ENCODE results near the gene ITIH3.

Gene ITIH3

GRCh38 chr3:52781741-52782140 lies 12.9 kb upstream of the ITIH3 start:
- H3K4me3 ChIP-seq (ENCODE audit: low read depth, low read length), result no peak overlapping the region
- no peak for TF ChIP-seq CTCF (IDR thresholded peaks at IDR 0.05; ENCODE audit: low read depth, low read length)

- no peak for TF ChIP-seq CTCF (IDR thresholded peaks at IDR 0.05; ENCODE audit: low read depth, low read length)
- no peak overlapping the region for H3K4me3 ChIP-seq (ENCODE audit: low read depth, low read length)
Measured at GRCh38 chr3:52782412-52783210, 12.0 kb upstream of the ITIH3 start.

GRCh38 chr3:52783211-52783555 lies 11.4 kb upstream of the ITIH3 start:
- H3K4me3 ChIP-seq (ENCODE audit: low read depth, low read length), result no peak overlapping the region
- no peak for TF ChIP-seq CTCF (IDR thresholded peaks at IDR 0.05; ENCODE audit: low read depth, low read length)

GRCh38 chr3:52784021-52784621 lies 10.5 kb upstream of the ITIH3 start:
- H3K4me3 ChIP-seq (ENCODE audit: low read depth, low read length), result no peak overlapping the region
- no peak for TF ChIP-seq CTCF (IDR thresholded peaks at IDR 0.05; ENCODE audit: low read depth, low read length)

- H3K4me3 ChIP-seq (ENCODE audit: low read depth, low read length), result no peak overlapping the region
- TF ChIP-seq CTCF (IDR thresholded peaks at IDR 0.05; ENCODE audit: low read depth, low read length), result no peak
Measured at GRCh38 chr3:52784931-52785590, 9.5 kb upstream of the ITIH3 start.

- no peak overlapping the region for H3K4me3 ChIP-seq (ENCODE audit: low read depth, low read length)
- TF ChIP-seq CTCF (IDR thresholded peaks at IDR 0.05; ENCODE audit: low read depth, low read length), result no peak
Measured at GRCh38 chr3:52786330-52787215, 8.0 kb upstream of the ITIH3 start.

Measured in WI38 (cell line).